Testis (tissue), 5 donors: ENCODE measurements around the gene RASA4B. TPM values are rescaled to one million over a fixed set of nuclear protein-coding genes. Genes with fewer than 3 reads are reported as not detected.
"Not testable (repeated sequence)": the region's sequence is repeated elsewhere in the genome, so short reads cannot be mapped to it uniquely, and the experiment has no call there.

Experiments
- DNase-seq: peaks from one replicate; pipeline ENCODE4 v3.0.0-alpha.2; 2019
- H3K27ac ChIP-seq, 2 donors: fragments of 200-600 bp; sonication (generic); one replicate each; pipeline ENCODE4 v1.5.1; 2019
- H3K27me3 ChIP-seq: fragments of 200-600 bp; sonication (generic); one replicate; pipeline ENCODE4 v1.5.1; 2019
- H3K36me3 ChIP-seq: fragments of 200-600 bp; sonication (generic); one replicate; pipeline ENCODE4 v1.5.1; 2017; ENCODE audit warnings: low read depth; ENCODE audit errors: missing control alignments
- H3K4me1 ChIP-seq: fragments of 200-600 bp; sonication (generic); one replicate; pipeline ENCODE4 v1.5.1; 2019
- H3K4me3 ChIP-seq, 2 donors: fragments of 200-600 bp; sonication (generic); one replicate each; pipeline ENCODE4 v1.5.1; 2017 to 2019
- H3K9me3 ChIP-seq: fragments of 200-600 bp; sonication (generic); one replicate; pipeline ENCODE4 v1.5.1; 2017
- WGBS, 2 donors: methylation state at CpG; one replicate each; pipeline ENCODE4 v1.1.5; 2018; 5-methylcytosine and 5-hydroxymethylcytosine counted together
- intact Hi-C: fragments of 100-400 bp; cut with DNase I; formaldehyde crosslinking; loops from one replicate; pipeline ENCODE4 v1.15.1; 2023; ENCODE audit warnings: low total_unique reads
- long read RNA-seq, 2 donors: transcript quantifications; one replicate each; lab custom pipeline, GENCODE V29; 2026
- polyA plus RNA-seq: library from polyadenylated mRNA; stranded (reverse); fragments of 350-450 nt; fragmentation: Illumina TruSeq; extraction: RNeasy Lipid Tissue Mini Kit (QIAGEN cat#74804); gene quantifications from one replicate; pipeline ENCODE4 v1.2.3, GENCODE V29; 2014; ENCODE audit warnings: low read depth, low replicate concordance; ENCODE audit not compliant: insufficient read depth
- total RNA-seq, 2 donors: library from RNA; depleted of rRNA; stranded (reverse); fragments of >200 nt; gene quantifications; one replicate each; pipeline ENCODE4 v1.2.3, GENCODE V29; 2016

The RASA4B gene
- total RNA-seq: 10 to 100 TPM; 11.5 to 15.7 TPM
- 18.5 TPM for polyA plus RNA-seq
- long read RNA-seq, donor 1, partial matches to known transcripts: 11 of 14 reads
- long read RNA-seq, donor 1, other reads (novel, unspliced or antisense): 0 of 14 reads
- long read RNA-seq, donor 2, transcript RASA4B-204 (5 exons, 1,787 nt): major isoform, 8 of 8 reads
- long read RNA-seq, donor 2, partial matches to known transcripts: 0 of 8 reads
- long read RNA-seq, donor 2, other reads (novel, unspliced or antisense): 0 of 8 reads

- no CpG with 5 or more reads among the region's 61 CpGs for WGBS, 2 donors
- H3K27ac ChIP-seq, H3K4me1 ChIP-seq, H3K9me3 ChIP-seq, intact Hi-C loops, H3K27me3 ChIP-seq, H3K4me3 ChIP-seq, H3K36me3 ChIP-seq, DNase-seq: not testable (repeated sequence)
Observed at GRCh38 chr7:102517550-102518147, at the start of gene RASA4B. Gene RASA4B (minus strand): TSS chr7:102517777. CDS start chr7:102517710, 67 bp downstream.

GRCh38 chr7:102550808-102551422, 33.3 kb upstream of the RASA4B start, which contains the start of gene SPDYE2:
Gene SPDYE2 (plus strand): TSS chr7:102551226. CDS start chr7:102553256, 2,030 bp downstream.
- H3K4me3 ChIP-seq, H3K27ac ChIP-seq, DNase-seq, H3K9me3 ChIP-seq, H3K27me3 ChIP-seq, intact Hi-C loops, H3K4me1 ChIP-seq, H3K36me3 ChIP-seq: not testable (repeated sequence)
- WGBS, 2 donors: no CpG with 5 or more reads among the region's 6 CpGs

- DNase-seq, intact Hi-C loops, H3K27me3 ChIP-seq: not testable (repeated sequence)
Observed at GRCh38 chr7:102546353-102546752, 28.8 kb upstream of the RASA4B start.

GRCh38 chr7:102545288-102545687, 27.7 kb upstream of the RASA4B start:
- H3K9me3 ChIP-seq, H3K27ac ChIP-seq, H3K27me3 ChIP-seq, intact Hi-C loops, DNase-seq, H3K36me3 ChIP-seq, H3K4me1 ChIP-seq, H3K4me3 ChIP-seq: not testable (repeated sequence)
- 92% methylated on average over 9 of the region's 12 CpGs; no CpG with 5 or more reads in 1 of the 2 donors for WGBS, 2 donors

More at GRCh38 chr7:102546353-102546752, 28.8 kb upstream of the RASA4B start:
- not testable (repeated sequence) for H3K36me3 ChIP-seq, H3K27ac ChIP-seq, H3K9me3 ChIP-seq, H3K4me3 ChIP-seq, H3K4me1 ChIP-seq
- WGBS, 2 donors: 94% methylated on average over 2 of the region's 6 CpGs; no CpG with 5 or more reads in 1 of the 2 donors

- no CpG with 5 or more reads among the region's 1 CpG for WGBS, 2 donors
- H3K4me1 ChIP-seq, H3K27ac ChIP-seq, H3K27me3 ChIP-seq, DNase-seq, intact Hi-C loops, H3K9me3 ChIP-seq, H3K36me3 ChIP-seq, H3K4me3 ChIP-seq: not testable (repeated sequence)
Observed at GRCh38 chr7:102544372-102544771, 26.8 kb upstream of the RASA4B start.

- DNase-seq, H3K9me3 ChIP-seq, H3K36me3 ChIP-seq, H3K4me3 ChIP-seq, H3K4me1 ChIP-seq, intact Hi-C loops, H3K27ac ChIP-seq, H3K27me3 ChIP-seq: not testable (repeated sequence)
- no CpG with 5 or more reads among the region's 8 CpGs for WGBS, 2 donors
Observed at GRCh38 chr7:102543596-102543995, 26.0 kb upstream of the RASA4B start, which contains the start of gene UPK3BL2. Gene UPK3BL2 (minus strand): TSS chr7:102543696. CDS start chr7:102543636, 60 bp downstream.

- H3K27me3 ChIP-seq, intact Hi-C loops, H3K9me3 ChIP-seq, H3K36me3 ChIP-seq, H3K4me1 ChIP-seq, H3K27ac ChIP-seq, H3K4me3 ChIP-seq: not testable (repeated sequence)
- peak; percentile 13 for DNase-seq
- WGBS, 2 donors: 86 to 94% methylated on average over 3 to 7 of the region's 11 CpGs
Observed at GRCh38 chr7:102542771-102543170, 25.2 kb upstream of the RASA4B start.

GRCh38 chr7:102542083-102542482, 24.5 kb upstream of the RASA4B start:
- DNase-seq, H3K4me1 ChIP-seq, H3K27me3 ChIP-seq, H3K36me3 ChIP-seq, intact Hi-C loops, H3K9me3 ChIP-seq, H3K4me3 ChIP-seq, H3K27ac ChIP-seq: not testable (repeated sequence)
- no CpG with 5 or more reads among the region's 8 CpGs for WGBS, 2 donors

- H3K27ac ChIP-seq, H3K4me3 ChIP-seq, H3K9me3 ChIP-seq, H3K27me3 ChIP-seq, H3K36me3 ChIP-seq, intact Hi-C loops, H3K4me1 ChIP-seq: not testable (repeated sequence)
- 91 to 98% methylated on average over 5 of the region's 6 CpGs for WGBS, 2 donors
- peak; percentile 12 for DNase-seq
Observed at GRCh38 chr7:102540604-102541003, 23.0 kb upstream of the RASA4B start.

GRCh38 chr7:102535062-102535615, 17.6 kb upstream of the RASA4B start:
- WGBS, 2 donors: 68 to 83% methylated on average over 3 of the region's 8 CpGs
- H3K27ac ChIP-seq, H3K9me3 ChIP-seq, intact Hi-C loops, H3K4me3 ChIP-seq, H3K27me3 ChIP-seq, H3K36me3 ChIP-seq, H3K4me1 ChIP-seq, DNase-seq: not testable (repeated sequence)

GRCh38 chr7:102532127-102532526, 14.6 kb upstream of the RASA4B start:
- 91 to 100% methylated on average over 1 to 2 of the region's 2 CpGs for WGBS, 2 donors
- H3K9me3 ChIP-seq, intact Hi-C loops, H3K4me3 ChIP-seq, DNase-seq, H3K4me1 ChIP-seq, H3K27me3 ChIP-seq, H3K36me3 ChIP-seq, H3K27ac ChIP-seq: not testable (repeated sequence)

GRCh38 chr7:102531583-102531982, 14.0 kb upstream of the RASA4B start:
- H3K36me3 ChIP-seq, H3K27ac ChIP-seq, H3K27me3 ChIP-seq, H3K4me3 ChIP-seq, DNase-seq, H3K4me1 ChIP-seq, intact Hi-C loops, H3K9me3 ChIP-seq: not testable (repeated sequence)
- WGBS, 2 donors: no CpG with 5 or more reads among the region's 7 CpGs
